Mucosa of gallbladder (tissue), 1 donor: ENCODE data around the gene MEX3B. TPM values are rescaled to one million over a fixed set of nuclear protein-coding genes. Genes with fewer than 3 reads are reported as not detected.
"Not testable (repeated sequence)": the region's sequence is repeated elsewhere in the genome, so short reads cannot be mapped to it uniquely, and the experiment has no call there.

ENCODE experiments used
- DNase-seq: peaks from one replicate; pipeline ENCODE4 v3.0.0-alpha.2; 2020; ENCODE audit warnings: low spot score
- total RNA-seq: library from RNA; stranded (reverse); gene quantifications from one replicate; pipeline ENCODE4 v1.2.1, GENCODE V29; 2021
- donor health status: DM: no; HTN: no; CAD: no.

MEX3B gene
- total RNA-seq, 1 donor from 2014 or later = 4.1 TPM

- no peak for DNase-seq
Observed at GRCh38 chr15:82048811-82049210, 3.0 kb upstream of the MEX3B start.

GRCh38 chr15:82047453-82048400 is 1.9 kb upstream of the MEX3B start:
- peak; percentile 15 for DNase-seq

GRCh38 chr15:82046666-82047452 is 1.0 kb upstream of the MEX3B start:
- DNase-seq = peak; percentile 91

GRCh38 chr15:82045179-82045891 is 483 bp downstream of the MEX3B start:
- DNase-seq = peak; percentile 25

GRCh38 chr15:82044373-82045178 is 1.2 kb downstream of the MEX3B start:
- DNase-seq = peak; percentile 28

- no peak for DNase-seq
Observed at GRCh38 chr15:82043796-82044372, 1.9 kb downstream of the MEX3B start.

- no peak for DNase-seq
Observed at GRCh38 chr15:82043130-82043673, 2.6 kb downstream of the MEX3B start.

GRCh38 chr15:82040862-82041261 is 5.0 kb downstream of the MEX3B start:
- DNase-seq = no peak

- no peak for DNase-seq
Observed at GRCh38 chr15:82040390-82040789, 5.4 kb downstream of the MEX3B start.

- DNase-seq = no peak
Observed at GRCh38 chr15:82039871-82040270, 5.9 kb downstream of the MEX3B start.

- DNase-seq = no peak
Observed at GRCh38 chr15:82036461-82036860, 9.4 kb downstream of the MEX3B start.

- no peak for DNase-seq
Observed at GRCh38 chr15:82031871-82032270, 13.9 kb downstream of the MEX3B start.

- no peak for DNase-seq
Observed at GRCh38 chr15:82030176-82030575, 15.6 kb downstream of the MEX3B start.

- DNase-seq = not testable (repeated sequence)
Observed at GRCh38 chr15:82028163-82028562, 17.7 kb downstream of the MEX3B start.

- DNase-seq = peak; percentile 37
Observed at GRCh38 chr15:82021992-82022391, 23.8 kb downstream of the MEX3B start.

- DNase-seq = no peak
Observed at GRCh38 chr15:82020625-82021394, 25.0 kb downstream of the MEX3B start.

- no peak for DNase-seq
Observed at GRCh38 chr15:82018201-82018600, 27.6 kb downstream of the MEX3B start.

- DNase-seq = no peak
Observed at GRCh38 chr15:82017656-82018055, 28.2 kb downstream of the MEX3B start.

GRCh38 chr15:82014989-82015388 is 30.8 kb downstream of the MEX3B start:
- DNase-seq = no peak

GRCh38 chr15:82012908-82013307 is 32.9 kb downstream of the MEX3B start:
- DNase-seq = no peak
